ENCODE results near the gene DLAT.

- TF ChIP-seq EZH2phosphoT487 (IDR thresholded peaks at IDR 0.05; ENCODE audit: low read depth, severe bottlenecking, unreplicated experiment), result no peak
- no peak for TF ChIP-seq EZH2 (IDR thresholded peaks at IDR 0.05; ENCODE audit: borderline replicate concordance)
Observed at GRCh38 chr11:112073941-112074811, 49.0 kb downstream of the DLAT start, which contains the start of the genes NKAPD1 and PIH1D2.
